HG03520 (cell line): ENCODE data around the gene NEB.

Experiments used
- ATAC-seq: cut with Tn5 transposase; IDR thresholded peaks from one replicate; pipeline ENCODE4 v1.9.1; 2021; ENCODE audit warnings: mild to moderate bottlenecking, moderate library complexity; ENCODE audit not compliant: unreplicated experiment

Gene NEB

DNA sequence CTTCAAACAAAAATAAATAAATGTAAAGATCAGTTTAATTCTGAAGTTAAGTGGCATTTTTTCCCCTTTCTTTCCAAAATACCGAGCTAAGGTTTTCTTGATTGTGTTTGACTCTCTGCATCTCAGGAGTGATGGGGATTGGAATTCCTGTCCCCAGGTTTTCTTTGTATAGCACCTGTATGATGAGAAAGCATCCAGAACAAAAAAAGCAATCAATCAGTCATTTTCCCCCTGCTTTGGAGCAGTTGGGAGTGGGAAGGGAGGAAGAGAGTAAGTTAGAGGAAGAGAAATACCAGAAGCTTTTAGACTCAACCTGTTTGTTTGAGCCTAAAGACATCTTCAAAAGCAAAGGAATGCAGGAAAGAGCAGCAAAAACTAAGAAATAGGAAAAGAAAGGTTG lies 236.1 kb downstream of the NEB start:
- ATAC-seq: no peak

DNA sequence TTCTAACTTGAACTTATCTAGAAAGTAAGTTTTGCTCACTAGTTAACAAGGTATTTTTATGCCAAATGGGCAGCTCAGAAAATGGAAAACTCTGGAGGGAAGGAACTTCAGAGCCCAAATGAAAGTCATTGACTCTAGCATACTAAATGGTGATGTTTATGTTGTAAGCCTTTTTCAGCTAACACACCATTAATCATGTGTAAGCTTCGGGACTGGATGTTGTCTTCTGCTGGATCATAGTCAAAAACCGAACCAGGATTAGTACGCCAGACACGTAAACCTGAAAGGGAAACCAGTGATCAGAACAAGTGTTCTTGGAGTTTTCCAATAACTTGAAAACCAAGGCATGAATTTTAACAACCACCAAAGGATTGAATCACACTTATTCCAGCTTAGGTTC lies 242.8 kb downstream of the NEB start:
- ATAC-seq: no peak

DNA sequence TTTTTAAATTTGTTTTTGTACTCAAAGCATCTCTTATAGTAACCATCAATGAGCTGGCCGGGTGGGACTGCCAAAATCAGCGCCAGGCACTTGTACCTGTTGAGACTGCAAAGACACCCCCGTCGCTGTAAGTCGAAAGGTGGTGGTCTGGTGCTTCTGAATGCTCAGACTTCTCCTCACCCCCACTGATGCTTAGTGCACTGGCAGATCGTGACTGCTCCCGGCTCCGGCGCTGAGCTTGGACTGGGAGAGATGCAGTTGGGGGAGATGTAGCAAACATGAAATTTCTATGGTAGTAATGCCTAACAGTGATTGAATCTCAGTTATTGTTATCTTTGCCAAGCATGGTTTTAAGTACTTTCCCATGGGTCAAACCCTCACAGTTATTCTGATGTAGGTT lies 244.0 kb downstream of the NEB start:
- ATAC-seq: no peak

DNA sequence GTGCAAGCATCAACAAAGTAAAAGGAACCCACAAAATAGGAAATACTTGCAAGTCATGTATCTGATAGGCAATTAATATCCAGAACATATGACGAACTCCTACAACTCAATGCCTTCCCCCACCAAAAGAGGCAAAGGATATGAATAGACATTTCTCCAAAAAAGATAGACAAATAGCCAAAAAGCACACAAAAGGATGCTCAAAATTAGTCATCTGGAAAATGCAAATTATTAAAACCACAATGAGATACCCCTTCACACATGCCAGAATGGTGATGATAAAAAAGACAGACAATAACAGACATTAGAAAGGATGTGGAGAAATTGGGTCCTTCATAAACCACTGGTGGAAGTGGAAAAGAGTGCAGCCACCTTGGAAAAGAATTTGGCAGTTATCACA lies 248.2 kb downstream of the NEB start:
- ATAC-seq: no peak

DNA sequence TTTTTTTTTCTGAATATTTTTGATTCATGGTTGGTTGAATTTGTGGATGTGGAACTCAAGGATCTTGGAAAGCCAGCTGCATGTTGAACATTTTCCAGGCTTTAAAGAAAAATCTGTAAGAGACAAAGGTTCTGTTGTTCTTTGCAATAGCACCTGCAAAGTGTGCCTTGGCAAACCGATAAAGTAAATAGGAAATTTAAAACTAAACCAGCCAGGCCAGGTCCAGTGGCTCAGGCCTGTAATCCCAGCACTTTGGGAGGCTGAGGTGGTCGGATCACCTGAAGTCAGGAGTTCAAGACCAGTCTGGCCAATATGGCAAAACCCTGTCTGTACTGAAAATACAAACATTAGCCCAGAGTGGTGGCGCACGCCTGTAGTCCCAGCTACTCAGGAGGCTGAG lies 250.2 kb downstream of the NEB start:
- ATAC-seq: no peak

DNA sequence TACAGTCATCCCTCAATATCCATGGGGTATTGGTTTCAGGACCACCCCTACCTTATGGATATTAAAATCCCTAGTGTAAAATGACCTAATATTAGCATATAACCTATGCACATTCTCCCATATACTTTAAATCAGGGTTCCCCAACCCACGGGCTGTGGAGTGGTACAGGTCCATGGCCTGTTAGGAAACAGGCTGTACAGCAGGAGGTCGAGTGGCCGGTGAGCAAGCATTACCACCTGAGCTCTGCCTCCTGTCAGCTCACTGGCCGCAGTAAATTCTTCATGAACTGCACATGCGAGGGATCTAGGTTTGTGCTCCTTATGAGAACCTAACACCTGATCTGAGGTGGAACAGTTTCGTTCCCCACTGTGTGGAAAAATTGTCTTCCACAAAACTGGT lies 250.7 kb downstream of the NEB start:
- ATAC-seq: no peak

DNA sequence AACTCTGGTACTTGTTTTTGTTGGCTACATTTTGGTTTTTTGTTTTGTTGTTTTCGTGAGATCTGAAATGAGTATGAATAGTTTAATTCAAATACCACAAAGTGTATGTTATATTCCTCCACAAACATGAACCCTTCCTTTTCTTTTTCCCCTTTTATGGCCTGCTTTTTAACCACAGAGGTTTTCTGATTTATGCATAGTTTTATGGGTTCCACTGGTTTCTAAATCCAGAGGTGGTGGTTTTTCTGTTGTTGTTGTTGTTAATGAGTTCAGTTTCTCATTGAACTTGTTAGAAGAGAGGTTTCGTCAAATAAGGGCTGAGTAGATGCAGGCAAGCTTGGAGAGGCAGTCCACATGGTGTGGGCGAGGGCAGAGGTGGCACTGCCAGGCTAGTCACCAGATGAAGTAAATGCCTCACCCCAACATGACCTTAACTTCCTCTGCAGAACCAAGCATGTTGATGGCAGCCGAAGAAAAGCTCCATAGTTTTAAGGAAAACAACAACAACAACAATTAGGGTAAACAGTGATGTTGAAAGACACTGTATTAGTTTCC lies 252.0 kb downstream of the NEB start:
- no peak for ATAC-seq

DNA sequence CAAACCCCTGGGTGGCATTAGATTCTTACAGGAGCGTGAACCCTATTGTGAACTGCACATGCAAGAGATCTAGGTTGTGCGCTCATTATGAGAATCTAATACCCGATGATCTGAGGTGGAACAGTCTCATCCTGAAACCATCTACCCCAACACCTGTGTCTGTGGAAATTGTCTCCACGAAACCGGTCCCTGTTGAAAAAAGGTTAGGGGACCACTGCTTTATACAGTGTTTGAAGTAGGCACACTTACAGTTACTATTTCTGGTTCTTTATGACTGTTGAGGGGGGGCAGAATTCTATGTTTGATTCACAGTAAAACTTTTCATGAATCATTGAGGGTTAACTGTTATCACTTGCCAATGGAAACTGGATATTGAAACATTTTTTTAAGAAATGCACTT lies 252.5 kb downstream of the NEB start:
- ATAC-seq: no peak

DNA sequence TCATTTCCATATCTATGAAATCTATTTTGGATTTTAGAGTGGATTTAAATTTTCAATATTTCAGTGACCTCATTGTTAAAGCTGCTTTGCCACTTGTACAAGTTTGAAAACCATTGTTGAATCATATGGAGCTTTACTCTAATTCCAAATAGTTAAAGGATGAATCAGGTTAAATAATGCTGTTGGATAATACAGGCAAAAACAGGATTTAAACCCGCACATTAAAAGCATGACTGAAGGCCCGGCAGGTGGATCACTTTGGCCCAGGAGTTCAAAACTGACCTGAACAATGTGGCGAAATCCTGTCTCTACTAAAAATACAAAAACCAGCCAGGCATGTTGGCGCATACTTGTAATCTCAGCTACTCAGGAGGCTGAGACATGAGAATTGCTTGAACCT lies 256.3 kb downstream of the NEB start:
- ATAC-seq: no peak

DNA sequence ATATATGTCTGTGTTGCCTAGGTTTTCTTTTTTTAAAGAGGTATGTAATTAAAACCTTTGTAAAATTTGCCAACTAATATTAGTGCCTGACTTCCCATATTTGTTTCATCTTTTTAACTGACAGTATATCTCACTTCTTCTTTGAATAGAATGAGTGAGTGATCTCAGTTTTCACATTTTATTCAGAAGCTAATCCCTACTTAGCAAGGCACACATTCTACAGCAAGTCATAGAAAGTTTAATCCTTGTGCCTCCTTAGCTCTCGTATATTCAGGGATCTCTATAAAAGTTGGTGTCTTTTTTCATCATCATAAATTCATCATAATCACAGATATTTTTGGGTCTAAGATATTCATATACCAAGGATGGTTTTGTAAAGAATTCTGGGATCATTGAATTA lies 258.0 kb downstream of the NEB start:
- no peak for ATAC-seq

DNA sequence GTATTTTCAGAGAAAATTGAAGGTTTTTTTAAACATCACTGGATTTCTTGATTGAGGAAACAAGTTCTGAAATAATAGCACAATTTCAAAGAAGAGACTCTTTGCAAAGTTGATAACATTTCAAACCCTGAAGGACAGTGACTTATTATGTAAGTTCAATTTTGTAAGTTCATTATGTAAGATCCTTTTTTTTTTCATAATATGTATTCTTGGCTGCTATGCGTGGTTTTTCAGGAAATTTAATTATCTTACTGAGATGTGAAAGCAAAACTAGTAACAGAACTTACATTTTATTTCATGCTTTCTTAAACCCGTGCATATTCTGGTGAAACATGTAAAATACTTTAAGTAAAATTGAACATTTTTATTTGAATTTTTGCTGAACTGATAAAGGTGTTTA lies 259.2 kb downstream of the NEB start:
- no peak for ATAC-seq

DNA sequence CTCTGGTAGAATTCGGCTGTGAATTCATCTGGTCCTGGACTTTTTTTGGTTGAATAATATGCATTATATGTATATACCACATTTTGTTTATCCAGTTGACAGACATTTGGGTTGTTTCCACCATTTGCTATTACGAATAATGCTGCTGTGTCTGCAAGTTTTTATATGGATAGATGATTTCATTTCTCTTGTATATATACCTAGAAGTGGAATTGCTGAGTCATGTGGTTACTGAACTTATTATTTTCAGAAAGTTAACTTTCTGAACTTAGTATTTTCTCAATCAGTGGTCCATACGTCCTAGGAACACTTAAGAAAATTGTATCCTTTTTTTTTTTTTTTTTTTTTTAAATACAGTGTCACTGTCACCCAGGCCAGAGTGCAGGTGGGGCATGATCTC lies 261.3 kb downstream of the NEB start:
- no peak for ATAC-seq

DNA sequence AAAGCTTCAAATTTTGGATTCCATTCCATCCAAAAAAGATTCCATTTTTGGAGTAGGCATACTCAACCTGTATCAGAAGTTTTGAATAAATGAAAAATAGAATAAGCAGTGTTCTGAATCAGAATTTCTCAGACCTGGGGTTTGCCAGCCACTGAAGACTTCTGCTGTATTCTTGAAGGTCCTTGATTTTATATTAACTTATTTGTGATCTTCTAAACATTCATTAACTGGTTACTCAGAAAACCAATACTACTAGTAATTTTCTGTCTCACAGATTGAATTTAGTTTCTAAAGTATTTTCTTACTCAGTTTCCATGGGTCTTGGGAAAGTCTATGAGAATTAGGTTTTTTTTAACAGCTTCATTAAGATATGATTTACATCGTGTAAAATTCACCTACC lies 263.7 kb downstream of the NEB start:
- ATAC-seq: no peak

DNA sequence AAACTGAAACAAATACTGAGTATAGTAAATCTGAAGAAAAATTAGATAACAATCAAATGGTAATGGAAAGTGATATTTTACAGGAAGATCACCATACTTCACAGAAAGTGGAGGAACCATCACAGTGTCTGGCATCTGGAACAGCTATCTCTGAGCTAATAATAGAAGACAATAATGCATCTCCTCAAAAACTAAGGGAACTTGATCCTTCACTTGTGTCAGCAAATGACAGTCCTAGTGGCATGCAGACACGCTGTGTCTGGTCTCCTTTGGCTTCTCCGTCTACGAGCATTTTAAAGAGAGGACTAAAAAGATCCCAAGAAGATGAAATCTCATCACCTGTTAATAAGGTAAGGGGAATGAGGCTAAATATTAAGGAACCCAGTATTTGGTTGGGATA lies 268.5 kb downstream of the NEB start:
- ATAC-seq: no peak

DNA sequence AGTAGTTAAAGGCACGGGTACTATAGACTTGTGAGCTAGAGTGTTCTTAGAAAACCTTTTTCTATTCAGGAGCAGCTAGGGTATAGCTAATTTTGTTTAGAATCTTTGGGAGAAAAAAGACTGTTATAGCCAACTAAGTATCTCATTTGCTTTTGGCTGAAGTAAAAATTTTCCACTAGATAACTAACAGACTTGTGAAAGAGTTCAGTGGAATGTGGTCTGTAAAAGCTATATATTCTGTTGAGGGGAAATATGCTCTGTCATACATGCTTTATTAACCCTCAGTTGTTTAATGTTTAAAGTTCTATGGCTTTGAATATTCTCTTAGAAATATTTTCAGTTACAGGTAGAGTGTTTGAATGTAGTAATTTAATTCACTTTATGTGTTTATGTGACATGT lies 274.9 kb downstream of the NEB start:
- ATAC-seq: no peak

DNA sequence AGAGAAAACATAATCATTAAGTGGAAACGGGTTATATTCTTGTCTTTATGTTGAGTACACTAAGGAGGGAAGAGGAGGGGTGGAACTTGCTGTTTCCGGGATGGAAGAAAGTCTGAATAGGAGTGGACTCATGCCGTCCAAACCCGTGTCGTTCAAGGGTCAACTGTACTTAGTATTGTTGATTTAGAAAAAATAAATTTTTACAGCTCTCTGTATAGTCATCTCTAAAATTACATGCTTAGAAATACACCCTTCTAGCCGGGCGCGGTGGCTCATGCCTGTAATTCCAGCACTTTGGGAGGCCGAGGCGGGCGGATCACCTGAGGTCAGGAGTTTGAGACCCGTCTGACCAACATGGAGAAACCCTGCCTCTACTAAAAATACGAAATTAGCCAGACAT lies 295.1 kb downstream of the NEB start:
- no peak for ATAC-seq

DNA sequence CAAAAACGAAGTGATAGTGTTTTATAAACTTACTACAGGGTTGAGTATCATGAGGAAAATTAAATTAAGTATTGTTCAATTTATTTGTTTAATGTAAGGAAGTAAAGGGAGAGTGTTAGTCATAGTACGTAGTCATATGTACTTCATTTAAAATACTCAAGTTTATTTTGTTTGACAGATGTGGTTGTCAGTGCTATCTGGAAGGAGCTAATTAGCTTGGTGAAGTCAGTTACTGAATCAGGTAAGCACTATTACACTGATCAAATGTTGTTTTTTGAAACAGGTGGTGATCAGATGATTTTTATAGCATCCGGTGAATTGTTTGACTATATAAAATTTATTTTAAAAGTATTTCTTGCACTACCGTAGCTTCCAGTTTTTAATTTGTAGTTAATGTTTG lies 295.8 kb downstream of the NEB start:
- ATAC-seq: no peak

DNA sequence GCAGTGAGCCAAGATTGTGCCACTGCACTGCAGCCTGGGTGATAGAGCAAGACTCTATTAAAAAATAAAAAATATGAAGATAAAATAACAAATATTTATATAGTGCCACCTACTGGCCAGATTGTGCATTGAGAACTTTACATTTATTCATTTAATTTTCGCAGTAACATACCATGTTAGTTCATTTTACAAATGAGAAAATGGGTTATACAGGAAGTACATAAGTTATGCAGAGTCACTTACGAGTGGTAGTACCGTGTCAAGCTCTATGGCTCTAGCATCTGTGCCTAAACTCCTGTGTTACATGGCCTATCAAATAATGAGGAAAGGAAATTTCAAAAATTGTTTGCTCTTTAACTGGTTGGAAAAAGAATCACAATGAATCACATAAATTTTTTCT lies 296.6 kb downstream of the NEB start:
- no peak for ATAC-seq
